ENCODE results near the gene LRPAP1.
A peak's percentile ranks its signal among the peaks of the same experiment; 100 is the strongest.

LRPAP1 gene

DNA sequence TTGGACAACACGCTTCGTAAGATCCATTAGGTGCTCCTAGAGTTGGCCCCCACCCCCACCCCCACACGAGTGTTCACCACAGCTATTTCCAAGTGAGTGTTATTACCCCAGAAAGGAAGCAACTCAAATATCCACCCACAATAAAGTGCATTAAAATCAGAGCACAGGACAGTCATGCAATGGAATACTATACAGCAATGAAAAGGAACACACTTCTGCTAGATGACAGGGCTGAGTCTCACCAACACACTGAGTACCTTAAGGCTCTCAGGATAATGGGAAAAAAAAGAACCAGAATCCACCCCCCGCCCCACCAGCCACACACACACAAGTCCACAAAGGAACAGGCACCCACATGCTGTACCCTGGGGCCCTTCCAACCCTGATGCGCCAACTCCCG lies 21.0 kb downstream of the LRPAP1 start:
- Histone ChIP-seq H3K36me3 (ENCODE audit: insufficient read depth, insufficient read length, low read length) (peaks cover 88% of the 10 kb centered on the region), H3K9ac (ENCODE audit: insufficient read length, low read depth) (no peak overlapping the region), H3K9me3 (ENCODE audit: insufficient read depth, low read length) (no peaks in the 10 kb centered on the region), H3K4me3 (ENCODE audit: insufficient read length, low read depth) (no peak overlapping the region), H3K4me1 (ENCODE audit: insufficient read depth, insufficient read length) (peaks cover 14% of the 10 kb centered on the region), H3K27me3 (ENCODE audit: insufficient read depth, insufficient read length) (peaks cover 10% of the 10 kb centered on the region)
- no peak for TF ChIP-seq SUZ12 (IDR thresholded peaks at IDR 0.05; ENCODE audit: extremely low read depth, insufficient read depth, insufficient read length)
- TF ChIP-seq YY1 (IDR thresholded peaks at IDR 0.05; ENCODE audit: insufficient read depth, insufficient read length) = no peak
- TF ChIP-seq ZNF274 (IDR thresholded peaks at IDR 0.05; ENCODE audit: low read depth, low read length) = no peak
- DNase-seq (ENCODE audit: low read depth, low spot score) = no peak

GRCh38 chr4:3510481-3510880 lies 21.7 kb downstream of the LRPAP1 start:
- H3K9me3 ChIP-seq (ENCODE audit: insufficient read depth, low read length) = no peaks in the 10 kb centered on the region
- H3K27me3 ChIP-seq (ENCODE audit: insufficient read depth, insufficient read length) = peaks cover 17% of the 10 kb centered on the region
- H3K4me3 ChIP-seq (ENCODE audit: insufficient read length, low read depth) = no peak overlapping the region
- peaks cover 11% of the 10 kb centered on the region for H3K4me1 ChIP-seq (ENCODE audit: insufficient read depth, insufficient read length)
- no peak for DNase-seq (ENCODE audit: low read depth, low spot score)
- TF ChIP-seq SUZ12 (IDR thresholded peaks at IDR 0.05; ENCODE audit: extremely low read depth, insufficient read depth, insufficient read length) (no peak), YY1 (IDR thresholded peaks at IDR 0.05; ENCODE audit: insufficient read depth, insufficient read length) (no peak), ZNF274 (IDR thresholded peaks at IDR 0.05; ENCODE audit: low read depth, low read length) (no peak)
- peaks cover 87% of the 10 kb centered on the region for H3K36me3 ChIP-seq (ENCODE audit: insufficient read depth, insufficient read length, low read length)
- H3K9ac ChIP-seq (ENCODE audit: insufficient read length, low read depth) = no peak overlapping the region

DNA sequence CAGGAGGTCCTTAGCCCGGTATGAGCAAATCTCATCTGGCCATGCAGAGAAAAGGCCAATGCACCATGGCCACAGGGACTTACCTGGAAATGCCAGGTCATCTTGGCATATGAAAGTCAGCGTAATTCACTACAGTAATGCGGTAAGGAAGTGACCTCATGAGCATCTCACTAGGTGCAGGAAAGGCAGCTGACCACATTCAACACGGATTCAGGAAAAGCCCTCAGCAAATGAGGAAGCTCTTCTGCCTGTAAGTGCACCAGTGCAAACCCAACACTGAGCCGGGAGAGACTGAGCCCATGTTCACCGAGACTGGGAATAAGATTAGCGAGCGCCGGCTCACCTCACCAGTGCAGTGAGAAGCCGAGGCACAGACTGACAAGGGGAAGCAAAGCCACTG lies 23.7 kb downstream of the LRPAP1 start:
- H3K36me3 ChIP-seq (ENCODE audit: insufficient read depth, insufficient read length, low read length) = peaks cover 83% of the 10 kb centered on the region
- no peaks in the 10 kb centered on the region for H3K9me3 ChIP-seq (ENCODE audit: insufficient read depth, low read length)
- H3K9ac ChIP-seq (ENCODE audit: insufficient read length, low read depth) = no peak overlapping the region
- H3K4me3 ChIP-seq (ENCODE audit: insufficient read length, low read depth) = no peak overlapping the region
- TF ChIP-seq SUZ12 (IDR thresholded peaks at IDR 0.05; ENCODE audit: extremely low read depth, insufficient read depth, insufficient read length) (no peak), ZNF274 (IDR thresholded peaks at IDR 0.05; ENCODE audit: low read depth, low read length) (no peak), YY1 (IDR thresholded peaks at IDR 0.05; ENCODE audit: insufficient read depth, insufficient read length) (no peak)
- no peaks in the 10 kb centered on the region for H3K4me1 ChIP-seq (ENCODE audit: insufficient read depth, insufficient read length)
- H3K27me3 ChIP-seq (ENCODE audit: insufficient read depth, insufficient read length) = peaks cover 29% of the 10 kb centered on the region
- DNase-seq (ENCODE audit: low read depth, low spot score) = no peak

DNA sequence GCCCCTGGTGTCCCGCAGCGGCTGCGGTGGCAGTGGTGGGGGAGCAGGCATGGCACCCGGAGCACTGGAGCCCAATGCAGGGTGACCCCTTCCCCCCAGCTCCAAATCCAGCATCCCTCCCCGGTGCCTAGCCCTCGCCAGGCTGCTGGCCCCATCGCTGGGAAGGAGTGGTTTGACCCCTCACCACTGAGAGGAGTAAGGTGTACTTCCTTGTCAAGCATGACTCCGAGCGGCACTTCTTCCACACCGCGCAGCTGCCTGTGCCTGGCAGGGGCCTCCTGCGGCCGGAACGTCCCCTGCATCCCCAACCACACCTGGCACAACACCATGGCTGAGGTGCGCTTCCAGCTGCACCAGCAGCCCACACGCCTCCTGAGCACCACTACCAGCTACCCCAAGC lies 27.0 kb downstream of the LRPAP1 start:
- DNase-seq (ENCODE audit: low read depth, low spot score) = no peak
- Histone ChIP-seq H3K9me3 (ENCODE audit: insufficient read depth, low read length) (no peaks in the 10 kb centered on the region), H3K36me3 (ENCODE audit: insufficient read depth, insufficient read length, low read length) (peaks cover 80% of the 10 kb centered on the region), H3K4me1 (ENCODE audit: insufficient read depth, insufficient read length) (peaks cover 13% of the 10 kb centered on the region), H3K4me3 (ENCODE audit: insufficient read length, low read depth) (no peak overlapping the region), H3K27me3 (ENCODE audit: insufficient read depth, insufficient read length) (peaks cover 45% of the 10 kb centered on the region), H3K9ac (ENCODE audit: insufficient read length, low read depth) (no peak overlapping the region)
- no peak for TF ChIP-seq ZNF274 (IDR thresholded peaks at IDR 0.05; ENCODE audit: low read depth, low read length)
- no peak for TF ChIP-seq YY1 (IDR thresholded peaks at IDR 0.05; ENCODE audit: insufficient read depth, insufficient read length)
- no peak for TF ChIP-seq SUZ12 (IDR thresholded peaks at IDR 0.05; ENCODE audit: extremely low read depth, insufficient read depth, insufficient read length)

- no peak overlapping the region for H3K9ac ChIP-seq (ENCODE audit: insufficient read length, low read depth)
- peaks cover 50% of the 10 kb centered on the region for H3K27me3 ChIP-seq (ENCODE audit: insufficient read depth, insufficient read length)
- no peaks in the 10 kb centered on the region for H3K9me3 ChIP-seq (ENCODE audit: insufficient read depth, low read length)
- peaks cover 74% of the 10 kb centered on the region for H3K36me3 ChIP-seq (ENCODE audit: insufficient read depth, insufficient read length, low read length)
- no peak overlapping the region for H3K4me3 ChIP-seq (ENCODE audit: insufficient read length, low read depth)
- H3K4me1 ChIP-seq (ENCODE audit: insufficient read depth, insufficient read length) = peaks cover 19% of the 10 kb centered on the region
- no peak for DNase-seq (ENCODE audit: low read depth, low spot score)
- no peak for TF ChIP-seq ZNF274 (IDR thresholded peaks at IDR 0.05; ENCODE audit: low read depth, low read length)
- TF ChIP-seq SUZ12 (IDR thresholded peaks at IDR 0.05; ENCODE audit: extremely low read depth, insufficient read depth, insufficient read length) = no peak
- no peak for TF ChIP-seq YY1 (IDR thresholded peaks at IDR 0.05; ENCODE audit: insufficient read depth, insufficient read length)
These were observed 29.0 kb downstream of the LRPAP1 start for GRCh38 chr4:3502941-3503936.

DNA sequence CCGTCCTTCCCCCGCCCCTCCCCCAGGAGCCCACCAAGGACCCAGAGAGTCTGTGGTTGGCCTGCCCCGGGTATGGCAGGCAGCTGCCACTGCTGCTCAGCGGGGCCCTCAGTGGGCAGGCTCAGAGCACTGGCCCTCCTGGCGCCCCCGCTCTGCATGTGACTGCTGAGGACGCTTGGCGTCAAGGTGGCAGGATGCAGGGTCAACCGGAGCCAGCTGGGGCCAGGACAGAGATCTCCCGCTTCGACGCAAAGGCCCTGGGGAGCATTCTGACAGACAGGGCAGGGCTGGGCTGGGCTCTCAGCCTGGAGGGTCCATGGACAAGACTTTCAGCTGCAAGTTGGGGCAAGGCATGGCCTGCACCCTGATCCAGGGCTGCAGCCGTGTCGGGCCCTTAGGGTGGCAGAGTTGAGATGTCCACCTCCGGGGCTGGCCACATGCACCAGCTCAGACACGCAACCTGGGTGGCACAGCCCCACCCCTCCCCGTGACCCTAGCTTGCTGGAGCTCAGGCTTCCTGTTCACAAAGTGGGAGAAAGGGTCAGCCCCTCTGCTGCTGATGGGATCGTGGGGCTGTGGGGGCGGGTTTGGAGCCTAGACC lies 30.3 kb downstream of the LRPAP1 start:
- Histone ChIP-seq H3K36me3 (ENCODE audit: insufficient read depth, insufficient read length, low read length) (peaks cover 67% of the 10 kb centered on the region), H3K27me3 (ENCODE audit: insufficient read depth, insufficient read length) (peaks cover 56% of the 10 kb centered on the region), H3K9ac (ENCODE audit: insufficient read length, low read depth) (peak overlapping the region; percentile 10), H3K4me1 (ENCODE audit: insufficient read depth, insufficient read length) (peaks cover 24% of the 10 kb centered on the region), H3K9me3 (ENCODE audit: insufficient read depth, low read length) (no peaks in the 10 kb centered on the region), H3K4me3 (ENCODE audit: insufficient read length, low read depth) (no peak overlapping the region)
- TF ChIP-seq SUZ12 (IDR thresholded peaks at IDR 0.05; ENCODE audit: extremely low read depth, insufficient read depth, insufficient read length) (no peak), YY1 (IDR thresholded peaks at IDR 0.05; ENCODE audit: insufficient read depth, insufficient read length) (no peak)
- no peak for DNase-seq (ENCODE audit: low read depth, low spot score)

All from NT2/D1 (cell line).